Ectodermal cell (in vitro differentiated cells): Measurements from ENCODE around the gene SAFB.

ENCODE experiments used
- H3K27ac ChIP-seq: 2 replicates; pipeline ENCODE4 v1.7.0; 2013; ENCODE audit warnings: mild to moderate bottlenecking, low read depth, low read length; ENCODE audit not compliant: insufficient read depth, poor library complexity, severe bottlenecking
- H3K27me3 ChIP-seq: 2 replicates; pipeline ENCODE4 v1.7.0; 2013; ENCODE audit warnings: mild to moderate bottlenecking, low read length; ENCODE audit not compliant: insufficient read depth, control insufficient read depth, poor library complexity, severe bottlenecking
- H3K36me3 ChIP-seq: one replicate; pipeline ENCODE4 v1.7.0; 2013; ENCODE audit warnings: low read length; ENCODE audit not compliant: control insufficient read depth, insufficient read depth
- H3K4me1 ChIP-seq: one replicate; pipeline ENCODE4 v1.7.0; 2013; ENCODE audit warnings: low read length; ENCODE audit not compliant: control insufficient read depth, insufficient read depth
- H3K4me3 ChIP-seq: 2 replicates; pipeline ENCODE4 v1.7.0; 2013; ENCODE audit warnings: low read depth, low read length, control low read depth; ENCODE audit not compliant: insufficient read depth
- H3K9me3 ChIP-seq: 2 replicates; pipeline ENCODE4 v1.7.0; 2013; ENCODE audit warnings: mild to moderate bottlenecking, low read length, moderate library complexity; ENCODE audit not compliant: control insufficient read depth
- WGBS, 2 experiments: methylation state at CpG; one replicate each; pipeline ENCODE4 v1.1.7; 2013; ENCODE audit warnings: missing lambda C conversion rate in 2 of 2; 5-methylcytosine and 5-hydroxymethylcytosine counted together

SAFB gene

DNA sequence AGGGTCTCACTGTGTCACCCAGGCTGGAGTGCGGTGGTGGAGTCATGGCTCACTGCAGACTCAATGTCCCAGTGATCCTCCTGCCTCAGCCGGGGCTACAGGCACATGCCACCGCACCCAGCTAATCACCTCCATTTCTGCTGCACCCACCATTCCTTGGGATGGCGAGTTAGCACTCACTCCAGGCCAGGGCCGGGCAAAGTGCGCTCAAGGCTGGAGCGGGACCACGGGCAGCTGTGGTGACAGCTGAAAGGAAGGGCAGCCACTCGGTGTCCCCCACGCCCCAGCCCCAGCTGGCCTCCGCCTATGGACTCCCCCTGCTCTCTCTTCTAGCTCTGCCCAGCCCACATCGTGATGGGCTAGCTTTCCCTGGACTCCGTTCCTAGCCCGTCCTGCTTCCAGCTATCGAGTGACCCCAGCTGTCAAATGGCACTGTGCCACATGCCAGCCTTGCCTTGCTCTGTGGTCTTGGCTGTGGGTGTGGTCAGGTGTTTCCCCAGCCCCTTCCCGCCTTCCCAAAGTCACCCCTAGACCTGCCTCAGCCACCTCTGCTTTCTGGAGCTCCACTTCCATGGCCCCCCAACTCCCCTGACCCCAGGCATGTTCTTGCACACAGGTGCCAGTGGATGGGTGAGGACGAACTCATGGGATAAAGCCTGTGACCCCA is 53.4 kb downstream of the SAFB start:
- Histone ChIP-seq H3K9me3 (no peaks in the 10 kb centered on the region), H3K27ac (no peak overlapping the region), H3K36me3 (peaks cover 9% of the 10 kb centered on the region), H3K4me1 (peaks cover under 1% of the 10 kb centered on the region), H3K4me3 (no peak overlapping the region), H3K27me3 (no peaks in the 10 kb centered on the region)
- 93 to 94% methylated on average over 17 of the region's 17 CpGs for WGBS, 2 experiments

DNA sequence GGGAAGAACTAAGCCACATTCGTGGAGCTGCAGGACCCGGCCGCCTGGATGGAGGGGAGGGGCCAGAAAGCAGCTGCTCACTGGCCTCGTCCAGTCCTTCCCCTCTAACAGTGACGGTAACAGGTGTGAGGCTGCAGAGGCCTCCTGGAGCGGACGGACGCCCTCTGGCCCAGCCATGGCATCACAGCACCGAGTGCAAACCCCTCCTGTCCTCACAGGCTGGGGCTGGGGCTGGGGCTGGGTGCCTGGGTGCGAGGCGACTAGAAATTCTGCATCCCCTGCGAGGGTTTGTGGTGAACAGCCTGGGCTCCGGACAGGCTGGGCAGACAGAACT is 53.9 kb downstream of the SAFB start:
- H3K27ac ChIP-seq = no peak overlapping the region
- 88% methylated on average over 13 of the region's 13 CpGs for WGBS, 2 experiments
- H3K4me1 ChIP-seq = peaks cover 6% of the 10 kb centered on the region
- peaks cover 5% of the 10 kb centered on the region for H3K36me3 ChIP-seq
- H3K4me3 ChIP-seq = no peak overlapping the region
- no peaks in the 10 kb centered on the region for H3K9me3 ChIP-seq
- H3K27me3 ChIP-seq = no peaks in the 10 kb centered on the region

DNA sequence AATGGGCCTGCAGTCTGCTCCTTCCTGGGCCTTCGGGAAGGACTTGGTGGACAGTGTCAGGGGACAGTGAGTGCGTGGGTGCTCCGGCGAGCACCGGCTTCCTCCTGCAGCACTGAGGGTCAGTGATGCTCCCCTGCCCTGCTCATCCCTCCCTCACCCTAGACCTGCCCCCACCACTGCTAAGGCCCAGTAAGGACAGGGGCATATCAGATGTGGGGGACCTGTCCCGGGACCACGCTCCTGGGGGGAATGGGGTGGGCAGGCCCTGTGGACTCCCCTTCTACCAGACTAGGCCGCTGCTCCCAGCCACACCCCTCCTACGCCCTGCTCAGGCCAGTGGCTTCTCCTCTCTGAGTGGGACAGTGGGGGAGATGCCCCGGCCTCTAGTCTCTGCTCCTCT is 54.3 kb downstream of the SAFB start:
- 87 to 91% methylated on average over 10 of the region's 10 CpGs for WGBS, 2 experiments
- no peak overlapping the region for H3K27ac ChIP-seq

DNA sequence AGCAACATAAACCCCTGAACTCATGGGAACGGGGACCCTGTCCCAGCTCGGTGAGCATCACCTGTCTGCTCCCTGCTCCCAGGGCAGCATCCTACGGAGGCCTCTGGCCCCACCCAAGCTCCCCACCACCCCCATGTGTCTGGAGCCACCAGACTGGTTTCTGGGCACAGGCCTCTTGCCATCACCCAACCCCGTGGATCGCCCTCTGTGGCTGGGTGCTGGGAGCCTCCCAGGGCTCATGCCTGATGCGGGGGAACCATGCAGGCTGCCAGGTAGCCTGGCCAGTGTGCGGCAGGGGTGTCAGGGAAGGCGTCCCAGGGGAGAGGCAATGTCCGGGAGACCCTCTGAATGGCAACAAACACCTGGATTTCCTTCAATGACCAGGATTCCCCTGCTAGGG is 54.7 kb downstream of the SAFB start:
- no peaks in the 10 kb centered on the region for H3K27me3 ChIP-seq
- H3K4me1 ChIP-seq = peaks cover 13% of the 10 kb centered on the region
- H3K27ac ChIP-seq = no peak overlapping the region
- WGBS, 2 experiments = 94 to 96% methylated on average over 9 of the region's 9 CpGs
- no peaks in the 10 kb centered on the region for H3K9me3 ChIP-seq
- no peak overlapping the region for H3K4me3 ChIP-seq
- peaks cover 3% of the 10 kb centered on the region for H3K36me3 ChIP-seq

More for the DNA sequence above, 54.3 kb downstream of the SAFB start:
- peaks cover 9% of the 10 kb centered on the region for H3K4me1 ChIP-seq
- no peaks in the 10 kb centered on the region for H3K27me3 ChIP-seq
- H3K9me3 ChIP-seq = no peaks in the 10 kb centered on the region
- peaks cover 3% of the 10 kb centered on the region for H3K36me3 ChIP-seq
- H3K4me3 ChIP-seq = no peak overlapping the region

DNA sequence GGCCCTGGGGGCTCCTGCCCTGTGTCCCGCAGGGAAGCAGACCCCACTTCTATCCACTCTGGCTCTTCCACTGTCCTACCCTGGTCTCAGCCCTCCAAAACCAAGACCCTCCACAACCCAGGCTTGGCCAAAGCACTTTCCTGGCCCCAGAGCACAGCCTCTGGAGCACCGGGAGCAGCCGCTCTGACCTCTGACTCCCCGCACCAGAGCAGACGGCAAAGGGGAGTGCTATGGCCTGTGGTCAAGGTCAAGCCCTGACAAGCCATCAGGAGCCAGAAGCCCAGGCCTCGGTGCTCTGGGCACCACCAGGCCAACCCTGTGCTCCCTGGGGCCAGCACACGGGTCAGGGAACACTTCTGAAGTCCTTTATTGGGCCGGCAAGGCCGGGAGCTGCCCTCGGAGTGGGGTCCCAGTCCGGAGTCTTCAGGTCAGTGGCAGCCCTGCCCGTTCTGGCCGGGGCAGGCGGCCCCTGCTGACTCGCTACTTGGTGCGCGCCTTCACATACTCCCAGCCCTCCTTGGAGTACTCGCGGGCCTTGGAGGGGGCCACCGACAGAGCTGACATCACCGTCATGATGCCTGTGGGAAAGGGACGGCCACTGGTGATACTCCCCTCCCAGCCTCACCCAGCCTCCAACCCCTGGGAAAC is 55.3 kb downstream of the SAFB start:
- Histone ChIP-seq H3K36me3 (peaks cover 3% of the 10 kb centered on the region), H3K9me3 (no peaks in the 10 kb centered on the region), H3K4me1 (peaks cover 13% of the 10 kb centered on the region), H3K4me3 (no peak overlapping the region), H3K27me3 (no peaks in the 10 kb centered on the region), H3K27ac (no peak overlapping the region)
- WGBS, 2 experiments = 94 to 95% methylated on average over 21 to 22 of the region's 22 CpGs

DNA sequence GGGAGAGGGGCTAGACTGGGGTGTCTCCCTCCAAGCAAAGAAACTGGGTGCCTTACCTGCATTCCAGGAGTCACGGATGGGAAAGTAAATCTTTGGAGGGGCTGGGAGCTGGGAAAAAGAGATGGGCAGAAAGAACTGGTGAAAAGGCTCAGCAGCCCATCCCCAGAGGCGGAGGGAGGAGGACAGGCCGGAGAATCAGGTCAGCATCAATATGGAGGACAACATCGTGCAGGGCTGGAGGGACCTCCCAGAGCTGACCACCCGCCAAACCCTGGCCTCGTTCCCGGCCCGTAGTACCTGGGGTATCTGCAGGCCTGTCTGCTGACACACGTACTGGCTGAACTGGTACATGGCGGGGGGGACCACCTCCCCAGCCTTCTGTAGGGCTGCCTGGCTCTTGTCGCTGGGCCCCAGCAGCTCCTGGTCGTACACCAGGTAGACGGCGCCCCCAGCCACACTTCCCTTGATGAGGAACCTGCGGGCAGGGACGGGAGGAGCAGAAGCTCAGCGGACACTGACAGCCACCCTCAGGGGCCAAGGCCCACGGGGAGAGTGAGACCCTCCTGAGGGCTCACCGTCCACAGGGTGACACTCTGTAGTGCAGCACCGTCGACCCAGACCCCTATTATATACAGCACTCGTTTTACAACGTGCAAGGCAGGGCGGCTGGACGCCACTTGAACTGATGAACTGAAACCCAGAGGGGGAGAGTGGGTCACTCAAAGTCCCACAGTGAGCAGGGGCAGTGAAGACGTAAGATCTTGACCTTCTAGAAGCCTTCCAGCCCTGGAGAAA is 56.6 kb downstream of the SAFB start:
- no peak overlapping the region for H3K27ac ChIP-seq
- no peaks in the 10 kb centered on the region for H3K9me3 ChIP-seq
- peaks cover 13% of the 10 kb centered on the region for H3K4me1 ChIP-seq
- peak overlapping the region; percentile 83 for H3K4me3 ChIP-seq
- WGBS, 2 experiments = 59% methylated on average over 26 of the region's 26 CpGs
- no peaks in the 10 kb centered on the region for H3K27me3 ChIP-seq
- H3K36me3 ChIP-seq = peaks cover 3% of the 10 kb centered on the region

DNA sequence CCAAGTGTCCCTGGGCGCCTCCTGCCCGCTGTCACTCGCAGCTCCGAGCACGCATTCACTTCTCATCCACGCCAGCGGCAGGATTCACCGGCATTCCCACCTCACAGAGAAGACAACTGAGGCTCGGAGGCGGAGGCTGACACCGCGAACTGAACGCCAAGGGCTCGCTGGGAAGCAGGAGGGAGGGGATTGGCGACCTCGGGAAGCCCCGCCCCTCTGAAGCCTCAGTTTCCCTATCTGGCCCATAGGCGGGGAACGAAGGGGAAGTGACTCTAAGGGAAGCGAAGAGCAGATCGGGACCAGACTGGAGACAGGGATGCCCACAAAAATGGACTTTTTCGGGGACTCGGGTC is 57.2 kb downstream of the SAFB start:
- H3K9me3 ChIP-seq = no peaks in the 10 kb centered on the region
- 2 to 3% methylated on average over 23 of the region's 23 CpGs for WGBS, 2 experiments
- H3K27ac ChIP-seq = peak overlapping the region; percentile 80

DNA sequence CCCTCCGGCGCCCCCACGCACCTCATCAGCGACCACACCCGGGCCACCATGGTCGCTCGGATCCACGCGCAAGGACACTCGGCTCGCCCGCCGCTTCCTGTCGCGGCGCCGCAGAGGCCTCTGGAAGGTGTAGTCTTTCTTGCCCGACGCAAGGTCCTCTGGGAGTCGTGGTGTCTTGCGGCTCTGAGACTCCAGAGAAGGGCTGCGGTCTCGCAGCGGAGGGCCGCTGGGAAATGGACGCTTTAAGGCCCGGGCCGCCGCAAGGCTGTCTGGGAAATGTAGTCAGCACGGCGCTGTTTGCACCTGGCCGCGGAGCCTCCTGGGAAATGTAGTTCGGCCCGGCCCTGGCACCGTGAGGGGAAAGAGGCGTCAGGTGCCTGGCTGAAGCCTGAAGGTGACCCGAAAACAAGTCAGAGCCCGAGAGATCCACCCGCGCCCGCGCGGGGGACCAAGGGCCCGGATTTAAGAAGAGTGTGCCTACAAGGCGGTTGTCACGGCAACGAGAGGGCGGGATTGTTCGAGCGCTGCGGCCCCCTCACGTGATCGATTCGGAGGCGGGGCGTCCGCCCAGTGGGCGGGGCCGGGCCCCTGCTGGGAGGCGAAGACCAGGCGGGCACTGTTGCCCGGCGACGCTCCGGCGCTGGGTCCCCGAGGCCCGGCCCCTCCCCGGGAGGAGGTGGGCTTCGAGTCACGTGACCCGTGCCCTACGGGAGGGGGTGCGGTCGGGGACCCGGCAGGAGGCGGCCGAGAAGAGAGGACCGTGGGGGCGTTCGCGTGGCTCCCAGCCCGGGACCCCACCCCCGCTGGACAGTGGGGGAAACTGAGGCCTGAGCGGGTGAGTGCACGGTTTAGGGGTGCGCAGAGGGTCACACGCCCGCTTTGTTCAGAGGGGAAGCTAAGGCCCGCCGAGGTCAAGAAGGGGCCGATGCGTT is 57.8 kb downstream of the SAFB start, which contains the start of the genes HSD11B1L and MICOS13:
Gene HSD11B1L (plus strand): TSS at position 591 of the 932 bp plus-strand sequence. CDS start 3,806 bp downstream, outside the sequence.
Gene MICOS13 (minus strand): TSS at position 80 of the 932 bp plus-strand sequence. CDS start 30 bp downstream, at position 50.
- H3K27ac ChIP-seq = peak within 1 kb of the TSS; percentile 80
- 2 to 3% methylated on average over 94 of the region's 94 CpGs for WGBS, 2 experiments

More for the DNA sequence above, 57.2 kb downstream of the SAFB start:
- Histone ChIP-seq H3K36me3 (peaks cover 3% of the 10 kb centered on the region), H3K4me1 (peaks cover 13% of the 10 kb centered on the region), H3K4me3 (peak overlapping the region; percentile 83), H3K27me3 (no peaks in the 10 kb centered on the region)

DNA sequence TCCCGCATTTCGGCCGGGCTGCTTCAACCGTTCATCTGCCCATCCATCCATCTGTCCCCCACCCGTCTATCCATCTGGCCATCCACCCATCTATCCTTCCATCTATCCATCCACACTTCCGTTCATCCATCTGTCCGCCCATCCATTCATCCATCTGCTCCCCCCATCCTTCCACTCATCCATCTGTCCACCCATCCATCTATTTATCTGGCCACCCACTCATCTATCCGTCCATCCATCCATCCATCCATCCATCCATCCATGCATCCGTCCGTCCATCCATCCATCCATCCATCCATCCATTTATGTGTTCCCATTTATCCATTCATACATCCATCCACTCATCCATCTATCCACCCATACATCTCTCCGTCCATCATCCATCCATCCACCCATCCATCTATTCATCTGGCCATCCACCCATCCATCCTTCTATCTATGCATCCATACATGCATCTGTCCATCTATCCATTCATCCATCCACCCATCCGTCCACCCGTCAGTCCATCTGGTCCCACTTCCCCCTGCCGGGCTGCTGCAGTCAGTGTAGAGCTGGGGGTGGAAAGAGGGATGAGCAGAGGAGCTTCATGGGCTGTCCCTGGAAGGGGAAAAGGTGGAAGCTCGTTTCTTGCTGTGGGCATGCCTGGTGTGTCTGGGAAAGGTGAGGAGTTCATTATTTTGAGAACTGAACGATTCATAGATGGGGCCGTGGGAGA is 58.7 kb downstream of the SAFB start:
- no peaks in the 10 kb centered on the region for H3K9me3 ChIP-seq
- H3K36me3 ChIP-seq = peaks cover 3% of the 10 kb centered on the region
- no peaks in the 10 kb centered on the region for H3K27me3 ChIP-seq
- WGBS, 2 experiments = 78 to 79% methylated on average over 16 to 17 of the region's 17 CpGs
- H3K4me3 ChIP-seq = peak overlapping the region; percentile 83
- H3K27ac ChIP-seq = no peak overlapping the region
- H3K4me1 ChIP-seq = peaks cover 13% of the 10 kb centered on the region

More for the DNA sequence above, 57.8 kb downstream of the SAFB start, which contains the start of the genes HSD11B1L and MICOS13:
- H3K9me3 ChIP-seq = no peaks in the 10 kb centered on the region
- H3K36me3 ChIP-seq = peaks cover 3% of the 10 kb centered on the region
- H3K4me3 ChIP-seq = peak within 1 kb of the TSS; percentile 83
- no peaks in the 10 kb centered on the region for H3K27me3 ChIP-seq
- H3K4me1 ChIP-seq = peaks cover 13% of the 10 kb centered on the region
